ENCODE measurements around the gene ITGA7. TPM values are rescaled to one million over a fixed set of nuclear protein-coding genes. Genes with fewer than 3 reads are reported as not detected.

The ITGA7 gene
- total RNA-seq, 1 donor from 2014 or later = 43.4 TPM

DNA sequence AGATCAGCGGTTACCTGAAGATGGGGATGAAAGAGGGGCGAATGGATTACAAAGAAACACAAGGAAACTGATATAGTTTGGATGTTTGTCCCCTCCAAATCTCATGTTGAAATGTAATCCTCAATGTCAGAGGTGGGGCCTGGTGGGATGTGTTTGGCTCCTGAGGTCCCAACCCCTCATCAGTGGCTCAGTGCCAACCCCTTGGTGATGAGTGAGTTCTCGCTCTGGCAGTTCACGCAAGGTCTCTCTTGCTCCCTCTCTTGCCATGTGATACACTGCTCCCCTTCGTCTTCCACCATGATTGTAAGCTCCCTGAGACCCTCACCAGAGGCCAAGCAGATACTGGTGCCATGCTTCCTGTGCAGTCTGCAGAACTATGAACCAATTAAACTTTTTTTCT lies 28.0 kb downstream of the ITGA7 start:
- H3K4me3 ChIP-seq = no peak overlapping the region
- DNase-seq (ENCODE audit: low spot score) = no peak
- H3K79me2 ChIP-seq (ENCODE audit: low read depth) = no peaks in the 10 kb centered on the region
- H3K27me3 ChIP-seq = no peaks in the 10 kb centered on the region
- Mint-ChIP-seq H3K4me3 (no peak overlapping the region), H3K4me1 (peaks cover 13% of the 10 kb centered on the region), H3K27me3 (ENCODE audit: insufficient read depth, low read depth) (no peaks in the 10 kb centered on the region), H3K27ac (no peak overlapping the region), H3K9me3 (no peaks in the 10 kb centered on the region), H3K36me3 (no peaks in the 10 kb centered on the region)
- no peak for TF ChIP-seq EZH2phosphoT487 (IDR thresholded peaks at IDR 0.05)
- no peak for TF ChIP-seq CTCF (IDR thresholded peaks at IDR 0.05)
- H4K20me1 ChIP-seq (ENCODE audit: low read depth) = no peaks in the 10 kb centered on the region
- no peaks in the 10 kb centered on the region for H3K9me3 ChIP-seq (ENCODE audit: low read depth)
- no peak overlapping the region for H2AFZ ChIP-seq (replicated peaks)
- no peak overlapping the region for H3K9ac ChIP-seq
- no peak overlapping the region for H3K4me2 ChIP-seq
- no peak overlapping the region for H3K27ac ChIP-seq
- H3K4me1 ChIP-seq = peaks cover 7% of the 10 kb centered on the region
- H3K36me3 ChIP-seq = no peaks in the 10 kb centered on the region
- H3F3A ChIP-seq (ENCODE audit: low read depth) = peaks cover 3% of the 10 kb centered on the region

DNA sequence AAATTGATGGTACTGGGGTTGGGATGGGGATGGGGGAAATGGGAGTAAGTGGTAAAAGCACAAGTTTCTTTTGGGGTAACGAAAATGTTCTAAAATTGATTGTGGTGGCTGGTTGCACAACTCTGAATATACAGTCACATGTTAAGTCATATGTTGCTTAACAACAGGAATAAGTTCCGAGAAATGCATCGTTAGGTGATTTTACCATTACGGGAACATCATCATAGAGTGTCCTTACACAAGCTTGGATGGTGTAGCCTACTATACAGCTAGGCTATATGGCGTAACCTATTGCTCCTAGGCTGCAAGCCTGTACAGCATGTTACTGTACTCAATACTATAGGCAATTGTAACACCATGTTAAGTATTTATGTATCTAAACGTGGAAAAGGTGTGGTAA lies 31.0 kb downstream of the ITGA7 start:
- no peak overlapping the region for H3K4me3 Mint-ChIP-seq
- no peaks in the 10 kb centered on the region for H3K9me3 ChIP-seq (ENCODE audit: low read depth)
- H3K27me3 Mint-ChIP-seq (ENCODE audit: insufficient read depth, low read depth) = no peaks in the 10 kb centered on the region
- no peak for DNase-seq (ENCODE audit: low spot score)
- H3K79me2 ChIP-seq (ENCODE audit: low read depth) = no peaks in the 10 kb centered on the region
- H3K27ac Mint-ChIP-seq = no peak overlapping the region
- peaks cover 4% of the 10 kb centered on the region for H3K4me1 ChIP-seq
- peaks cover 11% of the 10 kb centered on the region for H3K4me1 Mint-ChIP-seq
- no peaks in the 10 kb centered on the region for H3K36me3 ChIP-seq
- no peak overlapping the region for H2AFZ ChIP-seq (replicated peaks)
- no peaks in the 10 kb centered on the region for H4K20me1 ChIP-seq (ENCODE audit: low read depth)
- H3K4me2 ChIP-seq = no peak overlapping the region
- H3K27ac ChIP-seq = no peak overlapping the region
- H3K36me3 Mint-ChIP-seq = no peaks in the 10 kb centered on the region
- TF ChIP-seq EZH2phosphoT487 (IDR thresholded peaks at IDR 0.05) (no peak), EZH2 (IDR thresholded peaks at IDR 0.05) (no peak), CTCF (IDR thresholded peaks at IDR 0.05) (no peak)
- peaks cover 2% of the 10 kb centered on the region for H3F3A ChIP-seq (ENCODE audit: low read depth)
- H3K4me3 ChIP-seq = no peak overlapping the region
- H3K27me3 ChIP-seq = no peaks in the 10 kb centered on the region
- H3K9ac ChIP-seq = no peak overlapping the region
- no peaks in the 10 kb centered on the region for H3K9me3 Mint-ChIP-seq

DNA sequence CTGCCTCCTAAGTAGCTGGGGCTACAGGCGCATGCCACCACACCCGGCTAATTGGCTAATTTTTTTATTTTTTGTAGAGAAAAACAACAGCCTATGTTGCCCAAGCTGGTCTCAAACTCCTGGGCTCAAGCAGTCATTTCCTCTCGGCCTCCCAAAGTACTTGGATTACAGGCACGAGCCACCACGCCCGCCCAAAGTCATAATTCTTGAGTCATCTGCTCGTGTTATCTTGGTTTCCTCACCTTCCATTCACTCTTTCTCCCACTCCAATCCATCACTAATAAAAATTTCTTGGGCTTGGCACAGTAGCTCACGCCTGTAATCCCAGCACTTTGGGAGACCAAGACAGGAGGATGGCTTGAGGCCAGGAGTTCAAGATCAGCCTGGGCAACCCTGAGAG lies 32.0 kb downstream of the ITGA7 start:
- Mint-ChIP-seq H3K4me1 (peaks cover 1% of the 10 kb centered on the region), H3K27me3 (ENCODE audit: insufficient read depth, low read depth) (no peaks in the 10 kb centered on the region), H3K4me3 (no peak overlapping the region), H3K9me3 (no peaks in the 10 kb centered on the region), H3K27ac (peak overlapping the region; percentile 84), H3K36me3 (no peaks in the 10 kb centered on the region)
- Histone ChIP-seq H3K79me2 (ENCODE audit: low read depth) (no peaks in the 10 kb centered on the region), H3K9me3 (ENCODE audit: low read depth) (no peaks in the 10 kb centered on the region), H3K36me3 (no peaks in the 10 kb centered on the region), H3F3A (ENCODE audit: low read depth) (no peaks in the 10 kb centered on the region), H3K27ac (no peak overlapping the region), H3K4me3 (no peak overlapping the region), H3K27me3 (no peaks in the 10 kb centered on the region), H3K9ac (no peak overlapping the region), H2AFZ (replicated peaks) (no peak overlapping the region), H4K20me1 (ENCODE audit: low read depth) (no peaks in the 10 kb centered on the region), H3K4me1 (no peaks in the 10 kb centered on the region), H3K4me2 (no peak overlapping the region)
- DNase-seq (ENCODE audit: low spot score) = no peak
- TF ChIP-seq CTCF (IDR thresholded peaks at IDR 0.05) = no peak
- no peak for TF ChIP-seq EZH2phosphoT487 (IDR thresholded peaks at IDR 0.05)
- no peak for TF ChIP-seq EZH2 (IDR thresholded peaks at IDR 0.05)

GRCh38 chr12:55673638-55674037 lies 34.1 kb downstream of the ITGA7 start:
- Histone ChIP-seq H3K36me3 (no peaks in the 10 kb centered on the region), H3K4me1 (no peaks in the 10 kb centered on the region), H3K27ac (no peak overlapping the region), H3K27me3 (no peaks in the 10 kb centered on the region), H3K9ac (no peak overlapping the region), H3F3A (ENCODE audit: low read depth) (no peaks in the 10 kb centered on the region), H3K4me2 (no peak overlapping the region), H3K4me3 (no peak overlapping the region), H2AFZ (replicated peaks) (no peak overlapping the region), H4K20me1 (ENCODE audit: low read depth) (no peaks in the 10 kb centered on the region), H3K9me3 (ENCODE audit: low read depth) (no peaks in the 10 kb centered on the region), H3K79me2 (ENCODE audit: low read depth) (no peaks in the 10 kb centered on the region)
- no peak for DNase-seq (ENCODE audit: low spot score)
- Mint-ChIP-seq H3K27ac (no peak overlapping the region), H3K4me3 (no peak overlapping the region), H3K9me3 (no peaks in the 10 kb centered on the region), H3K27me3 (ENCODE audit: insufficient read depth, low read depth) (no peaks in the 10 kb centered on the region), H3K4me1 (no peaks in the 10 kb centered on the region), H3K36me3 (no peaks in the 10 kb centered on the region)
- no peak for TF ChIP-seq EZH2phosphoT487 (IDR thresholded peaks at IDR 0.05)
- TF ChIP-seq EZH2 (IDR thresholded peaks at IDR 0.05) = no peak
- TF ChIP-seq CTCF (IDR thresholded peaks at IDR 0.05) = no peak

Data from neural progenitor cell (in vitro differentiated cells).